ENCODE results near the gene GPR68. TPM values are rescaled to one million over a fixed set of nuclear protein-coding genes. Genes with fewer than 3 reads are reported as not detected.

The GPR68 gene
- total and polyA plus RNA-seq, 10 donors = 0.50 to 5.2 (median 2.5) TPM

- peaks cover 0 to 14% (median 0%) of the 10 kb centered on the region in 7 donors for H3K27me3 ChIP-seq (replicated peaks in 1 of 7)
- WGBS, 5 donors = 83 to 93% (median 88%) methylated on average over 1 of the region's 1 CpG
- no peak for TF ChIP-seq POLR2AphosphoS5 (IDR thresholded peaks at IDR 0.05)
- no peak for TF ChIP-seq CTCF (IDR thresholded peaks at IDR 0.05 in 8 of 11, conservative IDR thresholded peaks at IDR 0.05 in 3 of 11)
- TF ChIP-seq POLR2A (IDR thresholded peaks at IDR 0.05) = no peak
These were observed 12.2 kb upstream of the GPR68 start for GRCh38 chr14:91256661-91257060.

GRCh38 chr14:91255026-91255695, 10.7 kb upstream of the GPR68 start:
- Histone ChIP-seq H3K27ac (peak overlapping the region in 1 of 8 donors; percentile 87), H3K27me3 (replicated peaks in 1 of 7) (peaks cover 0 to 14% (median 0%) of the 10 kb centered on the region in 7 donors), H3K36me3 (no peaks in the 10 kb centered on the region), H3K4me1 (peaks cover 15 to 68% (median 46%) of the 10 kb centered on the region in 6 donors), H3K4me3 (no peak overlapping the region), H3K9me3 (no peaks in the 10 kb centered on the region)
- no peak for TF ChIP-seq POLR2A (IDR thresholded peaks at IDR 0.05)
- TF ChIP-seq CTCF (IDR thresholded peaks at IDR 0.05 in 8 of 11, conservative IDR thresholded peaks at IDR 0.05 in 3 of 11) = no peak
- TF ChIP-seq POLR2AphosphoS5 (IDR thresholded peaks at IDR 0.05) = no peak
- DNase-seq = no peak
- WGBS, 5 donors = 80 to 83% (median 82%) methylated on average over 9 of the region's 9 CpGs
- intact Hi-C loops (cut with DNase I; ENCODE audit: low total_unique reads) = no loop called here

More at GRCh38 chr14:91256661-91257060, 12.2 kb upstream of the GPR68 start:
- Histone ChIP-seq H3K4me3 (no peak overlapping the region), H3K36me3 (no peaks in the 10 kb centered on the region), H3K4me1 (peaks cover 11 to 53% (median 33%) of the 10 kb centered on the region in 6 donors), H3K9me3 (no peaks in the 10 kb centered on the region), H3K27ac (no peak overlapping the region)
- intact Hi-C loops (cut with DNase I; ENCODE audit: low total_unique reads) = no loop called here
- DNase-seq = no peak

DNA sequence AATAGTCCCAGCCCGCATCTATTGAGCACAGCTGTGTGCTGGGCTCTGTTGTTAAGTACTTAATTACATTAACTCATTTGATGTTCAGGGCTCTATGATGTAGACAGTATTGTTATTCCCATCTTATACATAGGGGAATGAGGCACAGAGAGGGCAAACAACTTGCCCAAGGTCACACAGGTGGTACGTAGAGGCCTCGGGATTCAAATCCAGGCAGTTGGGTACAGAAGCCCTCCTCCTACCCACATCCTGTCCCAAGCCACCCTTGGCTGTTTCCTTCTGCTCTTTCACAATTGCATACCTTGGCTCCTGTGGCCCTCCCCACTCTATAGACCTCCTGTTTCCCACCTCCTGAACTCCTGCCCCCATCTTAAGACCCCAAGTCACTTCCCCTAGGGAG, 10.0 kb upstream of the GPR68 start:
- 36 to 42% (median 37%) methylated on average over 3 of the region's 3 CpGs for WGBS, 5 donors
- Histone ChIP-seq H3K9me3 (no peaks in the 10 kb centered on the region), H3K4me1 (peaks cover 22 to 75% (median 53%) of the 10 kb centered on the region in 6 donors), H3K27me3 (replicated peaks in 1 of 7) (peaks cover 0 to 14% (median 0%) of the 10 kb centered on the region in 7 donors), H3K27ac (peak overlapping the region in 5 of 8 donors; percentile 57 to 87 (median 83)), H3K36me3 (no peaks in the 10 kb centered on the region), H3K4me3 (no peak overlapping the region)
- TF ChIP-seq POLR2A (IDR thresholded peaks at IDR 0.05) = no peak
- peak in 1 of 3 donors; percentile 19 for TF ChIP-seq POLR2AphosphoS5 (IDR thresholded peaks at IDR 0.05)
- no peak for DNase-seq
- intact Hi-C loops (cut with DNase I; ENCODE audit: low total_unique reads) = no loop called here

DNA sequence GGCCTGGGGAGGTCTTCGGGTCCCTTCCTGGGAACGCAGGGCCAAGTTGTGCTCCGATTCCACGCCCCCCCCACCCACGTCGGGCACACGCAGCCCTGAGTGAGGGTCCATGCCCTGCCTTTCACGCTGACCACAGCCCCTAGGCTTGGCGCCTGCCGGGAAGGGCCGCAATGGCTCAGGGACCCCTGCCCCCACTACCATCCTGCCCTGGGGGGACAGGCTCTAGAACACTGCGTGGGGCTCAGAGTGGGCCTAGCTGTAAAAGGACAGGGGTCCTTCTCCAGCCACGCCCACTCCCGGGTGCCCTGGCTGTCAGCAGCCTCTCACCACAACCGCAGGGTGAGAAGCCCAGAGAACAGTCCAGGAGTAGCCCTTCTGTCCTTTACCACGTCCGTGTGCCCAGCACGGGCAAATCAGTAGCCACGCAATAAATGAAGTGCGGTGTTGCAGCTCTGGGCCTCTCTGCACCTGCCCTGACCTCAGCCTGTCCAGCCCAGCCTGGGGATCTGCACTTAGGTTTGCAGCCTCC, 9.4 kb upstream of the GPR68 start:
- peak; percentile 82 for DNase-seq
- 31 to 53% (median 33%) methylated on average over 9 to 20 of the region's 20 CpGs for WGBS, 5 donors
- H3K27me3 ChIP-seq (replicated peaks in 1 of 7) = peaks cover 0 to 14% (median 0%) of the 10 kb centered on the region in 7 donors
- no peaks in the 10 kb centered on the region for H3K9me3 ChIP-seq
- H3K36me3 ChIP-seq = no peaks in the 10 kb centered on the region
- peak overlapping the region; percentile 28 to 74 (median 48) for H3K4me3 ChIP-seq
- peaks cover 22 to 81% (median 57%) of the 10 kb centered on the region in 6 donors for H3K4me1 ChIP-seq
- H3K27ac ChIP-seq = peak overlapping the region; percentile 30 to 87 (median 70)
- intact Hi-C loops (cut with DNase I; ENCODE audit: low total_unique reads) = no loop called here
- TF ChIP-seq POLR2A (IDR thresholded peaks at IDR 0.05) (no peak), CTCF (IDR thresholded peaks at IDR 0.05 in 8 of 11, conservative IDR thresholded peaks at IDR 0.05 in 3 of 11) (no peak), POLR2AphosphoS5 (IDR thresholded peaks at IDR 0.05) (no peak)
